GM12891 (cell line): Measurements from ENCODE around the gene PRDM16.

Experiments used
- POLR2A ChIP-seq: IDR thresholded peaks from 2 replicates; pipeline ENCODE4 v1.6.1; 2011; ENCODE audit warnings: low read depth, low read length, control low read depth
- POLR2AphosphoS5 ChIP-seq: IDR thresholded peaks from 2 replicates; pipeline ENCODE4 v1.6.1; 2011; ENCODE audit warnings: low read depth, low read length, control low read depth
- SPI1 ChIP-seq: IDR thresholded peaks from 2 replicates; pipeline ENCODE4 v1.6.1; 2011; ENCODE audit warnings: low read depth, low read length, control low read depth

GRCh38 chr1:3457910-3458883 lies 389.2 kb downstream of the PRDM16 start:
- no peak for TF ChIP-seq POLR2A
- no peak for TF ChIP-seq SPI1
- no peak for TF ChIP-seq POLR2AphosphoS5
